ENCODE measurements around the gene RBFOX1. TPM values are rescaled to one million over a fixed set of nuclear protein-coding genes. Genes with fewer than 3 reads are reported as not detected.

The RBFOX1 gene
- total and polyA plus RNA-seq, 2 donors from 2014 or later: 0.24 to 0.66 TPM

DNA sequence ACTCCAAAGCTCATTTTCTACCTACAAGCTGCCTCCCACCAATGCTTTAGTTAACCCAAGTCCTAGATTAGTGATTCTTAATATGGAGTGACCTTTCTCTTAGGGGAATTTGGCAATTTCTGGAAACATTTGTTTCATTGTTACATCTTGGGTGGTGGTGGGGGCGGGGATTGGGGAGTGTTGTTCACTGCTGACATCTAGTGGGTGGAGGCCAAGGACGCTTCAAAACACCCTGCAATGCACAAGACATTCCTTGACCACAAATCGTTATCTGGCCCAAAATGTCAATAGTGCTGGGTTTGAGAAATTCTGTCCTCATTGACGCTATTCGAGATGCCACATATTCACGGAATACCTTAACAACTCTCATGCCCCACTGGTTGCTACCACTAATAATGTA is 282.9 kb downstream of the RBFOX1 start:
- no peak overlapping the region for H3K9ac ChIP-seq (ENCODE audit: low read length in 3 of 3)
- FAIRE-seq: no peak
- H3K27me3 ChIP-seq (ENCODE audit: control insufficient read depth, insufficient read depth, low read length): no peaks in the 10 kb centered on the region
- no peaks in the 10 kb centered on the region for H3K9me3 ChIP-seq (ENCODE audit: control insufficient read depth in 2 of 3, insufficient read depth in 1 of 3, low read length in 3 of 3)
- H3K4me3 ChIP-seq (ENCODE audit: low read length in 3 of 3): no peak overlapping the region
- H3K36me3 ChIP-seq (ENCODE audit: control insufficient read depth in 2 of 3, insufficient read depth in 3 of 3, low read length in 3 of 3): no peaks in the 10 kb centered on the region
- H3K27ac ChIP-seq (ENCODE audit: low read depth in 2 of 2, low read length in 2 of 2): no peak overlapping the region
- H3K4me1 ChIP-seq (ENCODE audit: control insufficient read depth in 2 of 3, insufficient read depth in 2 of 3, low read depth in 1 of 3, low read length in 3 of 3): no peaks in the 10 kb centered on the region
- no peak for DNase-seq
- intact Hi-C loops (cut with DNase I): no loop called here
- TF ChIP-seq, protein P1, sequence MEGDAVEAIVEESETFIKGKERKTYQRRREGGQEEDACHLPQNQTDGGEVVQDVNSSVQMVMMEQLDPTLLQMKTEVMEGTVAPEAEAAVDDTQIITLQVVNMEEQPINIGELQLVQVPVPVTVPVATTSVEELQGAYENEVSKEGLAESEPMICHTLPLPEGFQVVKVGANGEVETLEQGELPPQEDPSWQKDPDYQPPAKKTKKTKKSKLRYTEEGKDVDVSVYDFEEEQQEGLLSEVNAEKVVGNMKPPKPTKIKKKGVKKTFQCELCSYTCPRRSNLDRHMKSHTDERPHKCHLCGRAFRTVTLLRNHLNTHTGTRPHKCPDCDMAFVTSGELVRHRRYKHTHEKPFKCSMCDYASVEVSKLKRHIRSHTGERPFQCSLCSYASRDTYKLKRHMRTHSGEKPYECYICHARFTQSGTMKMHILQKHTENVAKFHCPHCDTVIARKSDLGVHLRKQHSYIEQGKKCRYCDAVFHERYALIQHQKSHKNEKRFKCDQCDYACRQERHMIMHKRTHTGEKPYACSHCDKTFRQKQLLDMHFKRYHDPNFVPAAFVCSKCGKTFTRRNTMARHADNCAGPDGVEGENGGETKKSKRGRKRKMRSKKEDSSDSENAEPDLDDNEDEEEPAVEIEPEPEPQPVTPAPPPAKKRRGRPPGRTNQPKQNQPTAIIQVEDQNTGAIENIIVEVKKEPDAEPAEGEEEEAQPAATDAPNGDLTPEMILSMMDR (IDR thresholded peaks at IDR 0.05; ENCODE audit: borderline replicate concordance, extremely low read depth, insufficient read depth): no peak

DNA sequence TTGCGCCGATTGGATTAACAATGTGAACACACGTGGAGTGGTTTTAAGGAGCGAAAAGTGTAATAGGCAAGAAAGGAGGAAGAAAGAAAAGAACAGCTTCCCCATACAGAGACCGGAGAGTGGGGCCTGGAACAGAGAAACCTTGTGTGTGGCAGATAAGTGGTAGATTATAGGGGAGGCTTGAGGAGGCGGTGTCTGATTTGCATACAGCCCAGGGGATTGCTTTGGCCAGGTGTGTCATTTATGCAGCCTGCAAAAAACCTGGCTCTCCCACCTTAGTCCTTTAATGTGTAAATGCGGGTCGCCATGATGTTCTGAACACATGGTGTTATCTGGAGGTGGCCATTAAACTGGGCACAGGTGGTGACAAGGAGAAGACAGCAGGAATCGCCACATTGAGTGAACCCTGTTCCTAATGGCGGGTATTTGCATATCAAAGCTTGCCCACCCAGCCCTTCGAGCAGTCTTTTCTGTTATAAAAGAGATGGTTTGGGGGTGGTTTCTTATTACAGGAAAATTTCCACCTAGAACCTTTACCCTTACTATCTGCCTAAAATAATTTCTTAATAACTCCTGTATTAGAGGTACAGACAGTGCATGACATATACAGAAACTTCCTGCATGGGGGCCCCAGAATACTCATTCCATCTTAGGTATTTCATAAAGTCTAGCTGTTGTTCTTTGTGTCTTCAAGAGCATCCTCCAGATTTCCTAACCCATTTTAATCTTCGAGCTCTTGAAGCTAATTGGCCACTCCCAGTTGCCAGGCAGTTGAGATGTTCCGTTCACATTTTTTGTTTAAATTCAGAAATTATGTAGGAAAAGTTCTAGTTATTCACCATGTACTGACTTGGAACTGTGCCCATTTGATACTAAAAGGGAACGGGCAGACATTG is 292.5 kb downstream of the RBFOX1 start:
- intact Hi-C loops (cut with DNase I): no loop called here
- no peaks in the 10 kb centered on the region for H3K9me3 ChIP-seq (ENCODE audit: control insufficient read depth in 2 of 3, insufficient read depth in 1 of 3, low read length in 3 of 3)
- H3K36me3 ChIP-seq (ENCODE audit: control insufficient read depth in 2 of 3, insufficient read depth in 3 of 3, low read length in 3 of 3): no peaks in the 10 kb centered on the region
- no peak overlapping the region for H3K4me3 ChIP-seq (ENCODE audit: low read length in 3 of 3)
- no peaks in the 10 kb centered on the region for H3K4me1 ChIP-seq (ENCODE audit: control insufficient read depth in 2 of 3, insufficient read depth in 2 of 3, low read depth in 1 of 3, low read length in 3 of 3)
- H3K9ac ChIP-seq (ENCODE audit: low read length in 3 of 3): no peak overlapping the region
- TF ChIP-seq, protein P1 (IDR thresholded peaks at IDR 0.05; ENCODE audit: borderline replicate concordance, extremely low read depth, insufficient read depth): no peak
- FAIRE-seq: no peak
- H3K27me3 ChIP-seq (ENCODE audit: control insufficient read depth, insufficient read depth, low read length): no peaks in the 10 kb centered on the region
- no peak for DNase-seq
- H3K27ac ChIP-seq (ENCODE audit: low read depth in 2 of 2, low read length in 2 of 2): no peak overlapping the region

DNA sequence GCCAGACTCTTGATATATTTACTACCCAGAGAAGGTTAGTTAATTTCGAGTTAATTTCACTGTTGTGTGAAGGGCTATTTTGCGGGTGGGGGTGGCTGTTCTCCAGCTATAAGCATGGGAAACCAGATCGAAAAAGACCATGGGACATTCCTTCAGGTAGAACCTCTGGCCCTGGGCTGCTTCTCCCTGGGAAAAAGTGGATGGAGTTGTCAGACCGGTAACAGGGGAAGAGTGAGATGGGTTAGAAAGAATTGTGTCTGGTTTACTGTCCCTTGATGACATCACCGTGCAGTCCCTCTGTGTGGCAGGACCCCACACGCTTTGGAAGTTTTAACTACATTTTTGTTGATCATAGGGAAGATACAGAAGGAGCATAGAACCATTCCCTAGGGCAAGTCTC is 296.3 kb downstream of the RBFOX1 start:
- Histone ChIP-seq H3K9ac (ENCODE audit: low read length in 3 of 3) (no peak overlapping the region), H3K27me3 (ENCODE audit: control insufficient read depth, insufficient read depth, low read length) (no peaks in the 10 kb centered on the region), H3K9me3 (ENCODE audit: control insufficient read depth in 2 of 3, insufficient read depth in 1 of 3, low read length in 3 of 3) (no peaks in the 10 kb centered on the region), H3K4me3 (ENCODE audit: low read length in 3 of 3) (no peak overlapping the region), H3K27ac (ENCODE audit: low read depth in 2 of 2, low read length in 2 of 2) (no peak overlapping the region), H3K36me3 (ENCODE audit: control insufficient read depth in 2 of 3, insufficient read depth in 3 of 3, low read length in 3 of 3) (no peaks in the 10 kb centered on the region), H3K4me1 (ENCODE audit: control insufficient read depth in 2 of 3, insufficient read depth in 2 of 3, low read depth in 1 of 3, low read length in 3 of 3) (no peaks in the 10 kb centered on the region)
- DNase-seq (no peak), FAIRE-seq (no peak)
- TF ChIP-seq, protein P1 (IDR thresholded peaks at IDR 0.05; ENCODE audit: borderline replicate concordance, extremely low read depth, insufficient read depth): no peak
- intact Hi-C loops (cut with DNase I): no loop called here
